Mammary epithelial cell (primary cell): Measurements from ENCODE around the gene ZBTB43.

Source experiments
- CTCF ChIP-seq, 2 donors: IDR thresholded peaks in 1 of 2; conservative IDR thresholded peaks in 1 of 2; 2 replicates each; pipeline ENCODE4 v1.5.1; 2011 to 2012; ENCODE audit warnings: inconsistent platforms in 2 of 2, low read length in 2 of 2, mild to moderate bottlenecking in 2 of 2, control low read depth in 1 of 2, low read depth in 1 of 2; ENCODE audit not compliant: insufficient read depth in 1 of 2; ENCODE audit errors: extremely low read depth in 1 of 2
- EZH2 ChIP-seq: IDR thresholded peaks from 2 replicates; pipeline ENCODE4 v1.6.1; 2012; ENCODE audit warnings: low read length, inconsistent platforms, borderline replicate concordance

- TF ChIP-seq CTCF (conservative IDR thresholded peaks at IDR 0.05 in 1 of 2, IDR thresholded peaks at IDR 0.05 in 1 of 2; ENCODE audit: extremely low read depth in 1 of 2, insufficient read depth in 1 of 2, low read depth in 1 of 2, low read length in 2 of 2) (no peak), EZH2 (no peak)
Observed at GRCh38 chr9:126874546-126875314, 69.9 kb downstream of the ZBTB43 start.
